ENCODE measurements around the gene TPBGL. TPM values are rescaled to one million over a fixed set of nuclear protein-coding genes. Genes with fewer than 3 reads are reported as not detected.

The TPBGL gene
- total RNA-seq, 2 experiments from 2014 or later: 0.07 to 0.15 TPM

DNA sequence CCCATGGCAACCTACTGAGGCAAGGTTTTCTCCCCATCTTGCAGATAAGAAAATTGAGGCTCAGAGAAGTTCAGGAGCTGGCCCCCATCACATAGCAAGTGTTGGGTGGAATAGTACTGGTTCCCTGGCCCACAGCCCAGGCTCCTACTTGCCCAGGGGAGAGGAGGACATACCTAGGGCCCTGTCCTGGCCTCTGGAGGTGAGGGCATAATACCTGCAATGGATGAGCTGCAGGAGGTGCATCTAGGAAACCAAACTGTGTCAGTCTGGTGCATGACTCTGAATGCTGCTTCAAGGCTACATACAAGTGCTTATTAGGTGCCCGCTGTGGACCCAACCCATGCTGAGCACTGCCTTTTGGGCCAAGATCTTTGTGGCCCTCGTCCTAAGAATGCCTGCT, 40.0 kb upstream of the TPBGL start:
- Mint-ChIP-seq H3K36me3 (no peaks in the 10 kb centered on the region), H3K9me3 (ENCODE audit: low read depth) (no peaks in the 10 kb centered on the region), H3K4me3 (no peak overlapping the region), H3K27ac (no peak overlapping the region), H3K4me1 (no peaks in the 10 kb centered on the region), H3K27me3 (peaks cover 27% of the 10 kb centered on the region)
- ATAC-seq (no peak), DNase-seq (no peak)
- CTCF ChIA-PET: interaction anchor here (11.5 kb wide), 1 partner anchor 57 kb away, joined by 556 read pairs; the partner anchor contains the start of gene SLCO2B1

GRCh38 chr11:75201771-75202170, 38.8 kb upstream of the TPBGL start:
- Mint-ChIP-seq H3K27ac (no peak overlapping the region), H3K4me3 (no peak overlapping the region), H3K9me3 (ENCODE audit: low read depth) (no peaks in the 10 kb centered on the region), H3K36me3 (no peaks in the 10 kb centered on the region), H3K4me1 (no peaks in the 10 kb centered on the region), H3K27me3 (peaks cover 23% of the 10 kb centered on the region)
- CTCF ChIA-PET: interaction anchor here (0.6 to 11.5 kb wide), 3 partner anchors 8 to 58 kb away, joined by 3 to 556 read pairs (median 80); partner anchors contain the start of gene SLCO2B1
- DNase-seq (no peak), ATAC-seq (no peak)

DNA sequence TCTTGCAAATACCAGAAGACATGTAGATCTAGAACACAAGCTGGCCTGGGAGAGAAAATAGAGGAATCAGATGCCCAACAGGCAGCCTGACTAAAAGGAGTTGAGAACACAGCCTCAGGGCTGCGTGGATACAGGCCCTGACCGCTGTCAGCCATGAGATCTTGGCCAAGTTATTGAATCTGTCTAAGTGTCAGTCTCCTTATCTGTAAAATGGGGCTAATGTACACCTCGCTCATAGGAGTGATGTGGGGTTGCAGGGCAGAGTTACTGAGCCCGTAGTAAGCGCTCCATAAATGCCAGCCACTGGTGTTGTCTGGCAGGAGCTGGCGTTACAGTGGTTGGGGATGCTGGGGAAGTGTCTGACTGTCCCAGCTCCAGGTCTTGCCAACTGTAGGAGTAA, 38.4 kb upstream of the TPBGL start:
- DNase-seq: no peak
- CTCF ChIA-PET: interaction anchor here (0.6 to 11.5 kb wide), 4 partner anchors 8 to 58 kb away, joined by 3 to 556 read pairs (median 44); partner anchors contain the start of gene SLCO2B1
- Mint-ChIP-seq H3K27ac (no peak overlapping the region), H3K36me3 (no peaks in the 10 kb centered on the region), H3K4me3 (no peak overlapping the region), H3K27me3 (peaks cover 23% of the 10 kb centered on the region), H3K4me1 (no peaks in the 10 kb centered on the region), H3K9me3 (ENCODE audit: low read depth) (no peaks in the 10 kb centered on the region)
- no peak for ATAC-seq

DNA sequence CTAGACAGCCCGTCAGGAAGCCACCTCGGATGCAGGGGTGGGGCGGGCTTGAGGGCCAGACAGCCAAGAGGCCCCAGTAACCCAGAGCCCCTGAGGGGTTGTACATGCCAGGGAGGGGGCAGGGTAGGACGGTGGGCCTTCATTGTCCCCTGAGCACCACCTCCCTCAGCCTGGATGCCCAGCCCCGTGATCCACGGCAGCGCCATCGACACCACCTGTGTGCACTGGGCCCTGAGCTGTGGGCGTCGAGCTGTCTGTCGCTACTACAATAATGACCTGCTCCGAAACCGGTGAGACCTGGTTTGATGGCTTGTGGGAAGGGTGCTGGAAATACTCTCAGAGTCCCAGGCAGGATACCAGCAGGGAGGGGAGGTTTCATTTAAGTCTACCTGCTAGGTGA, 37.4 kb upstream of the TPBGL start:
- peaks cover 21% of the 10 kb centered on the region for H3K27me3 Mint-ChIP-seq
- DNase-seq: no peak
- no peaks in the 10 kb centered on the region for H3K36me3 Mint-ChIP-seq
- ATAC-seq: no peak
- H3K4me3 Mint-ChIP-seq: no peak overlapping the region
- H3K27ac Mint-ChIP-seq: no peak overlapping the region
- no peaks in the 10 kb centered on the region for H3K9me3 Mint-ChIP-seq (ENCODE audit: low read depth)
- CTCF ChIA-PET: interaction anchor here (1.0 to 11.5 kb wide), 10 partner anchors 9 to 181 kb away, joined by 4 to 556 read pairs (median 10); partner anchors contain the start of gene SLCO2B1
- no peaks in the 10 kb centered on the region for H3K4me1 Mint-ChIP-seq

GRCh38 chr11:75203641-75204011, 36.9 kb upstream of the TPBGL start:
- Mint-ChIP-seq H3K27ac (no peak overlapping the region), H3K9me3 (ENCODE audit: low read depth) (no peaks in the 10 kb centered on the region), H3K4me3 (no peak overlapping the region), H3K27me3 (peaks cover 20% of the 10 kb centered on the region), H3K4me1 (no peaks in the 10 kb centered on the region), H3K36me3 (no peaks in the 10 kb centered on the region)
- no peak for DNase-seq
- CTCF ChIA-PET: interaction anchor here (1.0 to 11.5 kb wide), 13 partner anchors 8 to 274 kb away, joined by 4 to 556 read pairs (median 14); partner anchors contain the start of gene SLCO2B1
- ATAC-seq: no peak

GRCh38 chr11:75204012-75204674, 36.4 kb upstream of the TPBGL start:
- no peak overlapping the region for H3K27ac Mint-ChIP-seq
- H3K4me1 Mint-ChIP-seq: no peaks in the 10 kb centered on the region
- CTCF ChIA-PET: interaction anchor here (0.7 to 11.5 kb wide), 45 partner anchors 8 to 295 kb away, joined by 3 to 556 read pairs (median 6); partner anchors contain the start of gene SLCO2B1
- no peak for ATAC-seq
- no peak overlapping the region for H3K4me3 Mint-ChIP-seq
- H3K36me3 Mint-ChIP-seq: no peaks in the 10 kb centered on the region
- H3K27me3 Mint-ChIP-seq: peaks cover 19% of the 10 kb centered on the region
- DNase-seq: no peak
- H3K9me3 Mint-ChIP-seq (ENCODE audit: low read depth): no peaks in the 10 kb centered on the region

- no peaks in the 10 kb centered on the region for H3K36me3 Mint-ChIP-seq
- DNase-seq (peak; percentile 90), ATAC-seq (peak; percentile 97)
- peaks cover 19% of the 10 kb centered on the region for H3K27me3 Mint-ChIP-seq
- H3K9me3 Mint-ChIP-seq (ENCODE audit: low read depth): no peaks in the 10 kb centered on the region
- CTCF ChIA-PET: interaction anchor here (0.7 to 11.5 kb wide), 44 partner anchors 9 to 295 kb away, joined by 3 to 556 read pairs (median 6); partner anchors contain the start of gene SLCO2B1
- H3K4me1 Mint-ChIP-seq: no peaks in the 10 kb centered on the region
- no peak overlapping the region for H3K4me3 Mint-ChIP-seq
- H3K27ac Mint-ChIP-seq: no peak overlapping the region
These were observed 35.6 kb upstream of the TPBGL start for GRCh38 chr11:75204685-75205563.

GRCh38 chr11:75205564-75206020, 35.0 kb upstream of the TPBGL start:
- Mint-ChIP-seq H3K4me3 (no peak overlapping the region), H3K9me3 (ENCODE audit: low read depth) (no peaks in the 10 kb centered on the region), H3K27ac (no peak overlapping the region), H3K36me3 (no peaks in the 10 kb centered on the region), H3K4me1 (no peaks in the 10 kb centered on the region), H3K27me3 (peaks cover 22% of the 10 kb centered on the region)
- CTCF ChIA-PET: interaction anchor here (0.7 to 11.5 kb wide), 43 partner anchors 10 to 296 kb away, joined by 3 to 556 read pairs (median 6); partner anchors contain the start of gene SLCO2B1
- ATAC-seq: no peak
- DNase-seq: no peak

- Mint-ChIP-seq H3K27ac (no peak overlapping the region), H3K4me1 (no peaks in the 10 kb centered on the region), H3K27me3 (peaks cover 17% of the 10 kb centered on the region), H3K4me3 (no peak overlapping the region), H3K36me3 (no peaks in the 10 kb centered on the region), H3K9me3 (ENCODE audit: low read depth) (no peaks in the 10 kb centered on the region)
- DNase-seq (no peak), ATAC-seq (no peak)
- CTCF ChIA-PET: interaction anchor here (0.9 to 11.5 kb wide), 5 partner anchors 33 to 279 kb away, joined by 3 to 556 read pairs (median 7); partner anchors contain the start of gene SLCO2B1
These were observed 32.1 kb upstream of the TPBGL start for GRCh38 chr11:75208446-75208845.

GRCh38 chr11:75212411-75212810, 28.2 kb upstream of the TPBGL start:
- Mint-ChIP-seq H3K27ac (no peak overlapping the region), H3K27me3 (peaks cover 25% of the 10 kb centered on the region), H3K9me3 (ENCODE audit: low read depth) (no peaks in the 10 kb centered on the region), H3K36me3 (no peaks in the 10 kb centered on the region), H3K4me1 (peaks cover 3% of the 10 kb centered on the region), H3K4me3 (no peak overlapping the region)
- DNase-seq (no peak), ATAC-seq (no peak)
- CTCF ChIA-PET: interaction anchor here (0.9 to 1.5 kb wide), 5 partner anchors 9 to 72 kb away, joined by 4 to 11 read pairs (median 5); no protein-coding TSS in a partner anchor

DNA sequence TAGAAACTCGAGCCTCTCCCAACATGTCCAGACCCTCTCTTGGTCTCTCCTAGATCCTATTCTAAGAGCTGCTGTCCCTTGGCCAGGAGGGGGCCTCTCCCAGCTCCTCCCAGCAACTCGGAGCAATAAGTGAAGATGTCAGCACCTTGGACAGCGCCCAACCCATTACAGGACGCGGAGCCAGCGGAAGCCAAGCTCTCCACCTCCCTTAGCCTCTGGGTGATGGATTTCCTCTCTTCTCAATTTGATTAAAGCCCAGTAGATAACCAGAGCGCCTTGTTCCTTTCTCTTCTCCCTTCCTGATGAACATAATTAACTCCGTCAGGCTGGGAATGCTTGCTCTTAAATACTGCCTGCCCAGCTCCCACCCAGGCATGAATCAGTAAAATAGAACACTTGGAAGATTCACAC, 26.2 kb upstream of the TPBGL start:
- Mint-ChIP-seq H3K27ac (no peak overlapping the region), H3K4me3 (no peak overlapping the region), H3K9me3 (ENCODE audit: low read depth) (no peaks in the 10 kb centered on the region), H3K36me3 (no peaks in the 10 kb centered on the region), H3K4me1 (peaks cover 3% of the 10 kb centered on the region), H3K27me3 (peaks cover 37% of the 10 kb centered on the region)
- DNase-seq: peak; percentile 88
- ATAC-seq: peak; percentile 85
- CTCF ChIA-PET: interaction anchor here (0.9 to 3.4 kb wide), 14 partner anchors 9 to 192 kb away, joined by 3 to 27 read pairs (median 5); partner anchors contain the start of gene TPBGL

DNA sequence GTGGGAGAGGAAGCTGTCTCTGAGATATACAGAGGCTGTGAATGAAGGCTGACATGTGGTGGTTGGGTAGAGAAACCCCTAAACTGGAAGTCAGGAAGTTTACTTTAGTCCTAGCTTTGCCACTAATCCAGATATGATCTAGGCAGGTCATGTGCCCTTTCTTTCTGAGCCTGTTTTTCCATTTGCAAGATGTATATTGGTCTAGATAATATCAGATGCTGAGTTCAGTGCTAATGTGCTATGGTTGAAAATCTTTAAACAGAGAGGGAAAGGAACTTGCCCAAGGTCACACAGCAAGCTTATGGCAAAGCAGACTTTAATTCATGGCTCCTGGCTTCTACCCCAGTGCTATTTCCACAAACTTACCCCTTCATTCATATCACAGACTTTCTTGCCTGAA, 25.7 kb upstream of the TPBGL start:
- ATAC-seq (no peak), DNase-seq (no peak)
- Mint-ChIP-seq H3K36me3 (no peaks in the 10 kb centered on the region), H3K27ac (no peak overlapping the region), H3K9me3 (ENCODE audit: low read depth) (no peaks in the 10 kb centered on the region), H3K27me3 (peaks cover 41% of the 10 kb centered on the region), H3K4me3 (no peak overlapping the region), H3K4me1 (peaks cover 3% of the 10 kb centered on the region)
- CTCF ChIA-PET: interaction anchor here (0.9 to 3.4 kb wide), 14 partner anchors 9 to 192 kb away, joined by 3 to 27 read pairs (median 5); partner anchors contain the start of gene TPBGL

DNA sequence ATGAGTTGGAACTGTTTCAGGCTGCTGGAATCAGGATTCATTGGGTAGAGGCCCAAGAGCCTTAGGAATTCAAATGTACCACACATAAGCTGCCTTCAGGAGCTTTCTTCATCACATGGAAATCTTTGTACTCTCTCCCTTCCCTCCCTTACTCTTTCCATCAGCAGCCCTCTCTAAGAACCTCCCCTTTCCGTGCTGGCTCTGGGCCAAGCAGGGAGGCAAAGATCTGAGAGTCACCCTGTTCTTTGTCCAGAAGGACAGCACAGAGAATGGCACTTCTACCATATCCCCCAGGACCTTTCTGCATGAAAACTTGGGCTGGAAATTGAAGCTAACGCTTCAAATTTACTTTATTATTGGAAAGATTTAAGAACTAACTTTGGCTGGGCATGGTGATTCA, 20.7 kb upstream of the TPBGL start:
- CTCF ChIA-PET: interaction anchor here (1.8 kb wide), 1 partner anchor 79 kb away, joined by 4 read pairs; no protein-coding TSS in a partner anchor
- Mint-ChIP-seq H3K27me3 (peaks cover 36% of the 10 kb centered on the region), H3K36me3 (no peaks in the 10 kb centered on the region), H3K4me3 (no peak overlapping the region), H3K27ac (no peak overlapping the region), H3K9me3 (ENCODE audit: low read depth) (no peaks in the 10 kb centered on the region), H3K4me1 (no peaks in the 10 kb centered on the region)
- ATAC-seq (no peak), DNase-seq (no peak)
